NOMO-1 (cell line): ENCODE data around the gene GTF3A.

Source experiments
- DNase-seq, 2 experiments: peaks; one replicate each; lab custom pipeline; 2025; ENCODE audit not compliant: unreplicated experiment in 2 of 2; lab: John Stamatoyannopoulos, UW

The GTF3A gene

DNA sequence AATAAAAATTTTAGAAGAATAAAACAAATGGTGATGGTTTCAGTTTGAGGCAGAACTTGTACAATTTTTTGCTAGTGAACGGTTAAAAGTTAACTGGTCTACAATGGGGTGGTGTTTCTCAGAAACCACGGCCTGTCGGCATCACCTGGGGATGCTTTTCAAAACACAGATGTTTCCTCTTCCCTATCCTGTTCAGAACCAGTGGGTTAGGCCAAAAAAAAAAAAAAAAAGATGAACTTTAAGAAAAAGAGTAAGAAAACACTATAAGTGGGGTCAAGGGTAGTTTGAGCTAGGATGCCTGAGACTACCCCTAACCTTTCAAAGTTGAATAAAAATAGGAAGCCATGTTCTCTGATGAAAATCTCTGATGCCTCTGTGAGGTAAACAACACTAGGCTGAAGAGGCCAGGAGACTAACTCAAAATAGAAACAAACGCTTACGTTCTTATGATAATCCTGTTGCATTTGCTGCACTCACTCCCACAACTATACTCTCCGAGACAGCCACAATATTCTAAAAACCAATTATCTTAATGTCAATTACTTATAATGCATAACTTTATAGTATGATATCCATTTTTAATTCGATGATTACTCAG lies 22.7 kb downstream of the GTF3A start:
- no peak for DNase-seq

DNA sequence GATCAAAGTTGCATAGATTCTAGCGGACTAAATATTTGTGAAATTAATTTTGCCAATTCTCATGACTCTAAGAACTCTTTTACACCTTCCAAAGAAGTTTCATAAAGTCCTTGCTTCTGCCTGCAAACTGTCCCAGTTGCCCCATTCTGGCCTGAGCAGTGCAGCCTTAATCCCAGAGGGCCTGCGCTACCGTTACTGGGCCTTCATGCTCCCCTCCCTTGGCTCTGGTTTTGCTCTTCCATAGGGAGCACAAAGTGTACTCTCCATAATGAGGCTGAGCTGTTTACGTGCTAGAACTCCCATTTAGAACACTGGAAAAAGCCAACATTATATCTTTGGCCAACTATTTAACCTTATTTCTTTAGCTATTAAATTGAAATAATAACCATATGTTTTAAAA lies 23.9 kb downstream of the GTF3A start:
- DNase-seq = no peak

DNA sequence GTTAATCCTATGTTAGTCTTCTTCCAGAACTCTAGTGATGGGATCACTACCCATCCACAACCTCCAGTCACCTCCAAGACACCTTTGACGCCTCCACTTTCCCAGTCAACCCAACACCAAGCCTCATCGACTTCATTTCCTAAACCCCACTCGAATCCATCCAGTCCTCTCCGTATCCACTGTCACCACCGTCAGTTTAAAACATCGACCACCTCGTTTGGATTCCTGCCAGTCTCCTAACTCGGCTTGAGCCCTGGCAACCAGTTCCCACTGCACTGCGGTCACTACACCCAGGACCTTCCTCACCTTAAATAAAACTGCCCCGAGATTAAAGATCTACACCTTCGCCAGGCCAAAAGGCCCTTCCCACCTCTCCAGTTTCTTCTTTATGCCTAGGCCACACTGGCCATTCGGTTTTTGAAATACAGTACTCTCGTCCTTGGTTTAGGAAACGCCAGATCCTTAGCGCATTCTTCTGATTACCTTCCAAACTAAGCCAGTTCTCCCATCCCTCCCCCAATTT lies 24.7 kb downstream of the GTF3A start:
- DNase-seq = no peak

GRCh38 chr13:27449936-27450828 lies 25.8 kb downstream of the GTF3A start, which contains the start of gene MTIF3:
TSS of gene MTIF3 (minus strand) at chr13:27450564. CDS start at chr13:27440448, 10,116 bp downstream.
- DNase-seq = peak; percentile 94 to 98

- DNase-seq = peak; percentile 31 to 91
These were observed 26.6 kb downstream of the GTF3A start for GRCh38 chr13:27450921-27451471.

DNA sequence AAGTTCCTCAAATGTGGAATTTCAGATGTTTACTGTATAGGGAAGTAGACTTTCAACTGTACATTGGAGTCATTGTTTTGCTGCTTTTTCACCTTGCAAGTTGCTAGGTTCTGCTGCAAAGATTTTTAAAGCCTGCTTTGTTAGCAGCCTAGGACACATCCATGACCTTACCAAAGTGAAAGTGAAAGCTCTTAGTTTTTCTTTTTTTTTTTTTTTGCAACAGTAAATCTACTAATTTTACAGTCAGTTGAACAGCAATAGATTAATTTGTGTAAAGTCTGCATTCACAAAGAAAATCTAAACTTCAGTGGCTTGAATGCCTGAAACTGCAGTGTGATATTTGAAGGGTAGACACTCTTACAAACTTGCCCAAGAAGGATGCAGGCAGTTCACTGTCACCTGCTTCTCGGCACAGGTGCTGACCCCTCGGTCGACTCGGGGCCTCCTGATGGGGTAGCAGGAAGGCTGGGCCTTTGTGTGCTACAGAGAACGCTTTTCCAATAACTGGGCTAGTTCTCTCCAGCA lies 31.0 kb downstream of the GTF3A start:
- DNase-seq = peak; percentile 19 to 30

DNA sequence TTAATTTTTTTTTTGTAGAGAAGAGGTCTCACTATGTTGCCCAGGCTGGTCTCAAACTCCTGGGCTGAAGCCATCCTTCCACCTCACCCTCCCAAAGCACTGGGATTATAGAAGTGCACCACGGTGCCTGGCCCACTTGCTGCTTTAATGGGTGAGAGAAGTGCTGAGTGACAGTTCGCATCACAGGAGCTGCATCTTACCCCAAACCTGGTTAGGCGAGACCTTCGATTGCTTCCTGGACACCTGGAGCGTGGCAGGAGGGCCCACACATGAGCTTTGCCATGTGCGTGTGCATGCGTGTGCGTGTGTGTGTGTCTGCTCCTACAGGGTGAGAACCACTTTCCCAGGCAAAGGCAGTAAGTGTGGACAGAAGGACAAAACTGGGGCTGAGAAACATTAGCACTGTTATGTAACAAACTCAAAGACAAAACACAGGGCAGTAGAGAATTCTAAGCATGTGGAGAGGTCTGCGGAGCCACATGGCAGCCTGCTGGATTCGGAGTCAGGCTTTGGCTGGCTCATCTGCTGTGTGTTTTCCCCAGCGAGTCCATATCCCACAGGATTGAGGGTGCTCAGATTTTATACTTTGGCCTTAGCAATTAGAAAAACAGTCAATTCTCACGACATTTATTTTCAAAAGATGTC lies 37.6 kb downstream of the GTF3A start:
- no peak for DNase-seq

GRCh38 chr13:27463500-27463899 lies 39.1 kb downstream of the GTF3A start:
- DNase-seq = no peak

DNA sequence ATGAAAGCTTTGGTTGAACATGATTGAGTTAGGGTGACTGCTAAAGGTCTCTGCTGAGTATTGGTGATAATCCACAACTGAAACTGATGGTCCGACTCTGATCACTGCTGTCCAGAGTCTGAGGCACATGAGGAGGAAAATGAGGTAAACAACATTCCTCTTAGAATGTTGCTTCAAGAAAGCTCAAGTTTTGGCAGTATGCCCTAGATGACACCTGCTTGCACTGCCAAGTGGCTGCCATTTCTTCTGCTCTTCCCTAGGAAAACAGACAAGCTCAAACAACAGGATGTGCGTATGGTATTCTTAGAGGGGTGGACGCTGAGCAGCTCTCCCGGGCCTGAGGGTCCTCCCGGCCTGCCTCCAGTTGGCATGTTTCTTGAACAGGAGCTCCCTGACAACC lies 41.2 kb downstream of the GTF3A start:
- DNase-seq = no peak

DNA sequence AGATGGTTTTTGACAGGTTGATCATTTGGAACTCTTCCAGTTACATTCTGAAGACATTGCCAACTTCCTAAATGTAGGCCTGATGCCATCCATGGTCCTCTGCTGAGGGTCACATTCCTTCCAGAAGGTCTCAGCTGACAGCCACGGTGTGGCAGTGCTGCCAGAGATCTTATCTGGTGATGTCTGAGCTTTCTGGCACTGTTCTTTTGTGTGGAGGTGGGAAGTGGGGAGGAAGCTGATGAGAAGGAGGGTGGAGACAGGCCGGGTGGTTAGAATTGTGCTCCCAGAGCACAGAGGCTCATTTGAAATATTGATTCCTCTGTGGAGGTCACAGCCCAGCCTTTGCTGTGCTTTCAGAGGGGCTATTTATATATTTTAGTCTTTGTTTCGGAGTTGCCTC lies 42.1 kb downstream of the GTF3A start:
- DNase-seq = no peak

- DNase-seq = no peak
These were observed 45.8 kb downstream of the GTF3A start for GRCh38 chr13:27470075-27470820.

DNA sequence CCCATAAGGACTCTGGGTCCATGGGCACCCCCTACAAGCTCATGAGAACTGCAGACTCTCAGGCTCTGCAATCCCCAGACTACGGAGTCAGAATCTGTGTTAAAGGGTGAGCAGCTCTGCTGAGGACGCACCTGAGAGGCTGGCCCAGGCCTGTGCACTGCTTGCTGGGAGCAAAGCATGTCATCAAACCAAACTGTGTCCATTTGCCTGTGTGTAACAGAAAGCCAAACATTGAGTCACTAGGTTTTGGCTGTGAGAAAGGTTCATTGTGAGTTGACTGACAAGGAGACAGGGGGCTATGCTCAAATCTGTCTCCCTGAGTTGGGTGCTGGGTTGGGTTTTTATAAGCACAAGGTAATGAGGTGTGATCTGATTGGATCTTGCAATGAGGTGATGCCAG lies 48.0 kb downstream of the GTF3A start:
- DNase-seq = no peak

GRCh38 chr13:27472941-27473340 lies 48.5 kb downstream of the GTF3A start:
- DNase-seq = no peak

DNA sequence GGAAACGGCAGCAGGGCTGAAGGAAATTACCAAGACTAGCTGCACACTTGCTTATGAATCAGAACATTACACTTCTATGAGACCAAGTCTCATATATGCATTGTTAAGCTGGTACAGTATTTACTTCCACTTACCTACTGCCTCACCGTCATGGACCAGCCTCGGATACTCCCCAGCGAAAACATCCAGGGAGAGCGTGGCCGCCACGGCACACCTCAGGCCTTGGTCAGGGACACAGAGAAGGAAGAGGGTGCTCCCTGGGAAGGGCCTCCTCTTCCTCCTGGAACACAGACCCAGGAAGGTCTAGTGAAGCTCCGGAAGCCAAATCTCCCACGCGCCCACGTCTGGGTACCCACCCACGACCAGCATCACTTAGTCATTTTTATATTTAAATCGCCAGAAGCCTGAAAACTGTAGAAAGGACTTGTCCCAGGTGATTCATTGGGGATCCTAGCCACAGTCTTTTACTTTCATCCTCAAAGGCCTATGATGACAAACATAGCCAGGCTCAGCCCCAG lies 50.4 kb downstream of the GTF3A start:
- no peak for DNase-seq

DNA sequence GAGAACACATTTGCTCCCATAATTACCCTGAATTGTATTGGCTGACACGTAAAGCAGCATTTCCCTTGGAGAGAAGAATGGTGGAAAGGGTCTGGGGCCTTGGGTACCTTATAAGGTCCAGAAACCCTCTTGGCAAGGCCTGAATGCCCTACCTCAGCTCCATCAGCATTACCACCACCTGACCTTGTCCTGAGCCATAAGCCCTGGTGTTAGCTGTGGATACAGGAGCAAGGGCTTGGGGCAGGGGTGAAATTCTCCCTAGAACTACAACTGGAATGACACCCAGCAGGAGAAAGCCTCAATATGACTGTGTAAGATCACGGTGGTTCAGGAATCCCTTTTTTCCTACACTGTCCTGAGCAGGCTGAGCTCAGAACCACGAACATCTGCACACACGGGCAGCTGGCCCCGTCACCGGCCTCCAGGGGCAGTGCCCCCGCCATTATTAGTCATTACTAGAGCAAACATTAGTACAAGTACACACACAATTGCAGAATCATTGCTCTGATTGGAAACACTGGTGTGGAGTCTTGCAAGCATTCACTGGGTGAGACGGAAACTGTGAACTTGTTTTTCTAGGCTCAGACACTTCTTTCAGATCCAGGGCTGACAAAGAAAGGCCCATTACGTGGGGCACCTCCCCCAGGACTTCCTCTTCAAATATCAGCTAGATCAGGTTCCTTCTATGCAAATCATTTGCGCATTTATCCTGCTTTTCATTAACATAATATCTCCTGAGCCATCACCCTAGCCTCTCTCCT lies 52.7 kb downstream of the GTF3A start:
- DNase-seq = peak; percentile 5 to 7

GRCh38 chr13:27481766-27482165 lies 57.3 kb downstream of the GTF3A start:
- peak in 1 of 2 experiments; percentile 8 for DNase-seq

DNA sequence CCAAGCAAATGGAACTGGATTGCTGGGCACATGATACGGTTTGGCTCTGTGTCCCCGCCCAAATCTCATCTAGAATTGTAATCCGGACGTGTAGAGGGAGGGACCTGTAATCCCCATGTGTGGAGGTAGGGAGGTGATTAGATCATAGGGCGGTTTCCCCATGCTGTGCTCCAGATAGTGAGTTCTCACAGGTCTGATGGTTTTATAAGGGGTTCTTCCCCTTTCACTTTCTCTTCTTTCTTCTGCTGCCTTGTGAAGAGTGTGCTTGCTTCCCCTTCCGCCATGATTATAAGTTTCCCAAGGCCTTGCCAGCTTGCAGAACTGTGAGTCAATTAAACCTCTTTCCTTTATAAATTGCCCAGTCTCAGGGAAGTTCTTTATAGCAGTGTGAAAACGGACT lies 58.6 kb downstream of the GTF3A start:
- peak; percentile 90 to 100 for DNase-seq

- DNase-seq = no peak
These were observed 59.0 kb downstream of the GTF3A start for GRCh38 chr13:27483421-27483820.
